ENCODE measurements around the gene PTPRM.

Gene PTPRM

DNA sequence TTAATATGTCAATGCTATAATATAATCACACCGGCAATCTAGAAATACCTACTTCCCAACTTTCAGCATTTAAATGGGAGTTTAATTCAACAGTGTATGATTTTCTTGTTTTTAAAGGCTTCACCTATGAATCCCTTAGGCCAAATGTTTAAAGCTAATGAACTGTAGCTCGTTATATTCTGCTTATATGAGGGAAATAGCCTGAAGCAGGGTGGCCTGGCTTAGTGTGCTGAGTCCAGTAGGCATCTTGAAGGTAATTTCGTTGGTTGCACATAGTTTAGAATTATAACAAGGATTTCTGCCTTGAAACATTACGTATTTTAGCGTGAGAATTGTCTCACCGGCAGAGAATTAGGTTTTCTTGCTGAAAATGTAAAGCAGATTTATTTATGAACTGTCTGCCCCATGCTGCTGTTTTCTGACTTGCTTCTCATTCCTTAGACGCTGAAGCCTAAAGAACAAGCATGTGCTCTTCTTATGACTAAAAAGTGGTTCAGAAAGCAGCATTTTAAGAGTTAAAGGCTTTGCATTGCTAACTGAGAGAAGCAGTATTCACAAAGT is 608.5 kb downstream of the PTPRM start:
- no peak for DNase-seq (ENCODE audit: low read depth)

DNA sequence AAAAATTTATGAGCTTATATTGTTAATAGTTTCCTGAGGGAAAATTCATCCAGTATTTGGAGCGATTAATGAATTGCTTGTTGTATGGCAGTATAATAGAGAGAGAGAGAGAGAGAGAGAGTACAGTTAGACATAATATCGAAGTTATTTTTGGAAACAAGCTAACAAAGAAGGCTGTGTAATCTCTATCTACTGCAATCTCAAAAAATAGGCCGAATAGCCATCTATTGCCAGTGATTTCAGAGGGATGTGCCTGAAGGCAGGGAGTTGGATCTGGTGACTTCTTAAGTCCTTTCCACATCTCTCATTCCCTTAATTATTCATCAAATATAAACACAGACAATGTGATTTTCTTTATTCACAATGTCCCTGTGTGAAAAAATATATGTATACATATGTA is 609.0 kb downstream of the PTPRM start:
- no peak for DNase-seq (ENCODE audit: low read depth)

DNA sequence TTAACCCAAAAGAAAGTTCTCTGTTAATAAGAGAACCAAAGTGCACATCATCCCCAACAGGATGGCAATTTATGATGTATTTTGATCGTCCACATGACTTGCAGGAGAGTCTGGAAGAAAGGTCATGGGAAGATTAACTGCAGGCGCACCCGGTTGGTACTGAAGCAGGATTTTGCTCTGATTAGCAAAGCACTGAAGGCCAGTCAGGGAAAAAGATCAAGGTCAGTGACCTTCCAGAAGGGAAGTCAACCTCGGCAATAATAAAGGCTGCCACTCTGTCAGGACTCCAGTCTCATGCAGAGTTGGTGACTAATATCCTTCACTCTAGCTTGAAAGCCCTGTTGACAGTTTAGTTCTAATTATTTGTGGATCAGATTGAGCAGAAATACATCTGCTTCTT is 609.4 kb downstream of the PTPRM start:
- DNase-seq (ENCODE audit: low read depth) = peak; percentile 19

DNA sequence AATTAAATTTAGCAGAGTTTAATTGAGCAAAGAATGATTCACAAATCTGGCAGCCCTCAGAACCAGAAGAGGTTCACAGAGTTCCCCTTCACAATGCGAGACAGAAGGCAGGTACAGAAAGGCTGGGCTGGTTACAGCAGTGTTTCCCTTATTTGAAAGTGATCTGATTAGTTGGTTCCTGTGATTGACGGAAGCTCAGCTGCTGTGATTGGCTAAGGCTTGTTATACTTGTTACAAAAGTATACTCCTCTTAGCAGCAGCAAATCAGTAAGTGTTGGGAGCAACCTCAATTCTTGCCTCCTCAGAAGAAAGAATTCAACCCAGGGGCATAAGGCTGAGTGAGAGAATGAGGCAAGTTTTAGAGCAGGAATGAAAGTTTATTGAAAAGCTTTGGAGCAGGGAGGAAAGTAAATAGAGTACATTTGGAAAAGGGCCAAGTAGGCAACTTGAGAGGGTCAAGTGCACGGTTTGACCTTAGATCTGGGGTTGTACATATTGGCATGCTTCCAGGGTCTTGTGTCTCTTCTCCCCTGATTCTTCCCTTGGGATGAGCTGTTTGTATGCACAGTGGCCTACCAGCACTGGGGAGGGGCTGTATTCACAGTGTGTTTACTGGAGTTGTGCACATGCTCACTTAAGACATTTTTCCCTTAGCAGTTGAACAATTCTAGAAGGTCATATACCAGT is 610.4 kb downstream of the PTPRM start:
- peak; percentile 46 for DNase-seq (ENCODE audit: low read depth)

DNA sequence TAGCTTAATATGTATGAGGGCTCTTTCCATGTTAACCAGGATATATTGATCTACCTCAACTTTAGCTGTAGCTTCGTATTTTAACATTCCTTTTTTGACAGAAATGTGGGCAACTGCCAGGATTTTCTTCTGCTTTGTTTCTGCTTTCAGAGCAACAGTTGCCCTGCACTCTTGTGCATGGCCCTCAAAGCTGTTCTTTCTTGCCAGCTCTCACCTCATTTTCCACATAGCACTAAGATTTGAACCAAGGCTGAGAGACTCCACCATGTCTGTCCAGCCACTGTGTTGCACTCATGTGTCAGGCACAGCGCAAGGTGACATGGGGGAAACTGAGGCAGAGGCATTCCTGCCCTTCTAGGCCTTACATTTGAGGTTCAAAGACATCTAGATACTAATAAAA is 619.3 kb downstream of the PTPRM start:
- DNase-seq (ENCODE audit: low read depth) = no peak

DNA sequence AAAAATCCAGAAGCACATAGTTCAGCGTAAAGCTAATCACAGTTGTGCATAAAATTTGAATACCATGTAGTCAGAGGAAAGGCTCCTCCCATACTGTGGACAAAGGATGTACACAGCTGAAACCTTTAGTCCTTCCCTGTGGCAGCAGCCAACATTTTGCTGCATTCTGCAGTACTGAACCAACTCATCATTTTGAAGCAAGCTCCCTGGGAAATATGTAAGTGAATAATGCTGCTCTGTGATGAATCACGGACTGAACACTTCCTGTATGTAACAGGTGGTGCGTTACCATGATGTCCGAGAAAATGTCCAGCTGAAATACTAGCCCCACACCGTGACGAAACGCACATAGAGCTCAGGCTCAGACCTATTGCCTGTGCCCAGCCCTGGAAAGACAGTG is 621.1 kb downstream of the PTPRM start:
- DNase-seq (ENCODE audit: low read depth) = peak; percentile 29

DNA sequence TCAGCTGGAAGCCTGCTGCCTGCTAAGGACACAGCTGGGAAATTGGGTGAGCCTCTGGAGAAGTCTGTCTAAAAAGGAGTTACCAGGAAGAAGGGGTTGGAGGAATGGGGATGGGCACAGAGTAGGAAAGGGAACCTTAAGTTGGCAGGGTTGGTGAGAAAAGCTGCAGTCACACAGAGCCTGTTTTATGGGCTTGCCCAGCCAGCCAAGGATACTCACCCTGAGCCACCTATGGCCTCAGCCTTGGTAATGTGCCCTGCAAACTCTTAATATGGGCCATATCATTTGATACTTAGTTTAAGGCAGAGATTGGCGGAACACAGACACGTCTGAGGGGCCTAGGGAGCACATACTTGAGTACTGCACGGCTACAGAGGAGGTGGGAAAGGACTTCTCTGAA is 623.9 kb downstream of the PTPRM start:
- no peak for DNase-seq (ENCODE audit: low read depth)

DNA sequence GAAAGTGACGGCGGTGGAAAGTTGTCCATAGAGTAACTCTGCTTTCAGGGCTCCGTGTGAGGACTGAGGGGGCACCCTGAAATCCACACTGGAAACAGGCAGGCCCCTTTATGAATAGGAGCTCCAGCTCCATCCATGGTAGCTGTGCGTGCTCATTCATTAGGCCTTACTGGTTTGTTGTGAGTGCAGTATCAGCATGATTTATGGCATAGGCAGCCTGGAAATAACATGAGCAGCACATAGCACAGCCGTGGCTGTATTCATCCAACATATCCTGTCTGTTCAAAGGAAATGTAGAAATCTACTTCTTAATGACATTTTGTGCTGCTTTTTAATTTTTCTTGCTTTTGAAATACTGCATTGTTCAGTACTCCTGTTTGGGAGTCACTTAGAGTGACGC is 627.3 kb downstream of the PTPRM start:
- no peak for DNase-seq (ENCODE audit: low read depth)

DNA sequence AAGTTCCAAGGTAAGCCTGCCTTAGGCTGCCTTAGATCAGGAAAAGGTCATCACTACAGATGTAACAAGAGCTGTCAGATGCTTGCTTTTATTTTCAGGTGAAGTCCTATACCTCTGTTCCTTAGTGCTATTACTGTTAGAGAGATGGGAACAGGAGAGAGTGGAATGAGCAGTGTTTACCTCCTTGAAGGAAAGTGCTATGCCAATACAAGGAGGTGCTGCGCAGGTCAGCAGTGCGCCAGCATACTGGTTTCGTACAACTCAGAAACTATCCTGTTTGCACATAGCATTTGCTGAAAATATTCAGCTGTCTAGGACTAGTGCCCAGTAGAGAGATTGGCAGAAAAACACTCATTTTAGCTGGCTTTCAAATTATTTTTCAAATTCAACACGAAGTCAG is 629.1 kb downstream of the PTPRM start:
- DNase-seq (ENCODE audit: low read depth) = no peak

DNA sequence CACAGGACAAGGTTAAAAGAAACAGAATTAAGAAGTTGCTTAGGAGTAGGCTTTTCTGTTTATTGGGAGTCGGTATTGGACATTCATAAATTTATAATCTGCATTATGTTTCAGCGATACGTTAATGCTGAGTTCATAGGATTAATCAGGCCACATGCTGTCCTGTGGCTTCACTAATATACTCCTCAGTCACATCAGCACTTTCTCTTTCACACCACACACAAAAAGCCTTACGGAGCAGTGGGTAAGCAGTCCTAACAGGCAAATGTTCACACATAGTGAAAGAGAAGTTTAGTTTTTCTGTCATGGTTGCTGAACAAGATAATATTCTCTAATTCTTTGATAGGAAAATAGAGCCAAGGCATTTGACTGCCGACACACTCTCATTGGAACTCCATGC is 630.4 kb downstream of the PTPRM start:
- DNase-seq (ENCODE audit: low read depth) = no peak

DNA sequence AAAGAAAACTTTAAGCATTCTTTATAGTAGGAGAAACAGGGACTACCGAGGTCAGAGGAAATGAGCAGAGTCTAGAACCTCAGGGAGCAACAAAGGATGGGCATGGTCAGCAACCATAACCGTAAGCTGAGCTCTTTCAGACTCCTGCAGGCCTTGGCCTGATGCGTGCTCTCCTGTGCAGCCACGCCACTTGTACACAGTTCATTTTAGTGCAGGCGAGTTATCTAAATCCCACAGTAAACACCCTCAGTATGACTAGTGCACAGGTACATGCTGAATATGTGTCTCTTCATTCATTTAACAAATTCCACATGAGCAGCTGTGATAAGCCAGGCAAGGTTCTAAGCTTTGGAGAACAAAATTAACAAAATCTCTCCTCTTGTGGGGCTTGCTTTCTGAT is 640.9 kb downstream of the PTPRM start:
- DNase-seq (ENCODE audit: low read depth) = no peak

DNA sequence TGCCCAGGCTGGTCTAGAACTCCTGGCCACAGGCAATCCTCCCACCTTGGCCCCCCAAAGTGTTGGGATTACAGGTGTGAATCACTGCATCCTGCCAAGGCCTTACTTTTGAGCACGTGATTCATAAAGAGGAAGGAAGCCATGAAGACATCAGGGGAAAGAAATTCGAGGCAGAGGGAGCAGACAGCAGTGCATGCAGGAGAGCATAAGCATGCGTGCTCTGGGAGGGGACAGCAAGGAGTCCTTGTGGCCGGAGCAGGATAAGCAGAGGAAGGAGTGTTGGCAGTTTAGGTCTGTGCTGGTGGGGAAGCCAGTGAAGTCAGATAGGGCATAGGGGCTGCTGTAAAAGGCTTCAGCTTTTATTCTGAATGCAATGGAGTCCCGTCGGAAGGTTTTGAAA is 641.6 kb downstream of the PTPRM start:
- no peak for DNase-seq (ENCODE audit: low read depth)

DNA sequence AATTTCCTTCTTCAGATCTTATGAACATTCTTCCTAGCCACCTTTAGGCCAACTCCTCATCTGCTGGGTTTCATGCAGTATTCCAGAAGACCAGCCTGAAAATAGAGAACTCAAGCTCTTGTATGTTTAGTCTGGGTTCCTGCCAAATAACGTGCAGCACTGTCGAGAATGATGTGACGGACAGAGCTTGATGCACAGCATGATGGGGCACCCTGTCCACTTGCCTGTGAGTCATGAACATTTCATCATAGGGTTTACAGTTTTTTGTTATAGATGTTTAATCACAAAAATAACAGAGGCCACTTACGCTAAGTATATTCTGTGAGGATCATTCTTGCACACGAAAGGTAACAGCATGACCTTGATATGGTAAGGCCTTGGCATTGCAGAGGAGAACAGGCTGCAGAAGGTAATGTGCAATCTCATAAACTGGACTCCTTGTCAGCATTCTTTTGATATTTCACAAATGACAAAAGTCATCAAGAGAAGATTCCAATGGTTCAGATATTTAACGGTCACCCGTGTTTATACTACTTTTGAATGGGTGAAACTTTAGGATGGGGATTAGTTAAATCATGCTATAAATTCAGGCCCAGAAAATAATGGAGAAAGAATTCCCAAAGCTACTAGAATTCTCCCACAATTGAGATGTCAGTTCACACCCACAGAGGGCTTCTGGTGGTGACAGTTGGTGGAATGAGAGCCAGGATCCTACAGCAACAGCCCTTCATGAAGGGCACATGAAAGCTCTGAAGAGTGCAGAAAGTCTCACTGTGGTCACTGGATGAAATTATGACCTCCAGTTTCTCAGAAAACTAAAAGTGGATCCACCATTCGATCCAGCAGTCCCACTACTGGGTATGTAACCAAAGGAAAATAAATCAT is 646.0 kb downstream of the PTPRM start:
- DNase-seq (ENCODE audit: low read depth) = peak; percentile 91

DNA sequence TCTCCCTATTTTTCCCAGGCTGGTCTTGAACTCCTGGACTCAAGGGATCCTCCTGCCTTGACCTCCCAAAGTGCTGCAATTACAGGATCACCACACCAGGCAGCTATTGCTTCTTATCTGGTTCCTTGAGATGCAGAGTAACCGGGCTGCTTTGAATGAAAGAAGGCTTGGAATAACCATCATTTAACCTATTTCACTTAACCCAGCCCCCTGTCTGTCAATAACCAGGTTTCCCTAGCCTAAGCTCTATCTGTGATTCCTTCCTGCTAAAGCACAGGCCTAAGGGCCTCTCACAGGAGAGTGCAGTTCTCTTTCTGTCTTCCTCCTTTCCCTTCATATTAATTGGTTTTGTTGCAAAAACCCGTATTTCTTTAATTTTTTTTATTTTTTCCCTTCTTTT is 648.6 kb downstream of the PTPRM start:
- no peak for DNase-seq (ENCODE audit: low read depth)

DNA sequence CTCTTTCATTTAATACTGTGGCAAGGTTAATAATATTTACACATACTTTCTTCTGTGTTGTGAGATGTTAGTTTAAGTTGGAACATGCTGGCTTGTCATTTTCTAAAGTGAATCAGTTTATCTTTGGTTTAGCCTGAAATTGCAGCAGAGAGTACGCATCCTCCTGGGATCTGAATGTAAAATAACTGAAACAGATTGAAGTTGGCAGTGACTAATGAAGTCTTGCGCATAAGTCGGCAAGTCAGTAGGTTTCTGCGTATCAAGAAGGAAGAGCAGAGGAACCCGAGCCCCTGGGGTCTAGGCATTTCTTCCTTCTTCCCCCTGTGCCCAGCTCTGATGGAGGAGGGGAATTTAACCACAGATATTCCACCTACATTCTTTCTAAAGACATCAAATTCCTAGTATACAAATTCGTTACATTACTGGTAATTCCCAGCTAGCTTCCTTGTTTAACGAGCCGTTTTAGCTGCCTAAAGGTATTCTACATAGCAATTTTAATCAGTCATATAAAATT is 650.0 kb downstream of the PTPRM start:
- no peak for DNase-seq (ENCODE audit: low read depth)

DNA sequence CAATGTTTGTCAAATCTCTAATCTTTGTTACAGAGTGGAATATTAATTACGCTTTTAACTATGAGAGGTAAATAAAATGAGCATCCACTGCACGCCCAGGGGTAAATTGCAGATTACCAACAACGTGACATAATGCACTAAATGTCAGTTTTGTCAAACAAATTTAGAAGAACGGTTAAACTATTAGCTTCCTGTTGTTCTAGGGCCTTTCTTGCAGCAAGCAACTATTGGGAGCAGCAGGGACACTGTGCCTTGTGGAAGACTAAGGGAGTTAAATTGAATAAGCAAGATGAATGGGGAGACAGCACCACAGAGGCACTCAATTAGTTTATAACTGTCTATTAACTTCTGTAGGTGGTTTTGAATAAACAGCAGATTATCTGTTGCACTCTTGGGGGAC is 651.1 kb downstream of the PTPRM start:
- DNase-seq (ENCODE audit: low read depth) = no peak

DNA sequence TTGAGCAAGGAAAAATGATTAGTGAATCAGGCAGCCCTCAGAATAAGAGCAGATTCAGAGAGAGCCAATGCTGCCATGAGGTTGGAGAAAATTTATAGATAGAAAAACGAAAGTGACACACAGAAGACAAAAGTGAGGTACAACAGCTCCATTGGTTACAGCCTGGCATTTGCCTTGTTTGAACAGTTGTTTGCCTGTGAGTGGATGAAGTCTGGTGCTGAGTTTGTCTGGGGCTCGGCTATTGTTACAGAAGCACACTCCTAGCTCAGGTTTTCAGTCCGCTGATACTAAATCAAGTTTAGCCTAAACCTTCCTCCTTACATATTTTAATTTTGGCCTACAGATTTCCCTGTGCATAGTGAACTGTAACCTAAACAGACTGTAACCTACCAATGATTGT is 654.3 kb downstream of the PTPRM start:
- no peak for DNase-seq (ENCODE audit: low read depth)

DNA sequence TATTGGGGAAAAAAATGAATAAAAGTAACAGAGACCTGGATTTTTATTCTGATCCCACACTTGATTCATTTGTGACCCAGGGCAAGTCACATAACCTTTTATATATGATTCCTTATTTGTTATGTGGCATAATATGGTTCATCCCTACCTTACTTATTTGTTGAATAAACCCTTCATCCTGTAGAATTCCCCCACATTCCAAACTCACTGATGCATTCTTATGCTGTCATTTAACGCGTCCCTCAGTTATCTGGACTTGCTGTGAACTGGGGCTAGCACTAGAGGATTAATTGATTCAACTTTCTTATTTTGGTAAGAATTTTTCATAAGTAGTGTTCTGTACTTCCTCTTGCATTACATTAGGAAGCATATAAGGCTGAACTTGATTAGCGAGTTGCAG is 657.5 kb downstream of the PTPRM start:
- DNase-seq (ENCODE audit: low read depth) = no peak

DNA sequence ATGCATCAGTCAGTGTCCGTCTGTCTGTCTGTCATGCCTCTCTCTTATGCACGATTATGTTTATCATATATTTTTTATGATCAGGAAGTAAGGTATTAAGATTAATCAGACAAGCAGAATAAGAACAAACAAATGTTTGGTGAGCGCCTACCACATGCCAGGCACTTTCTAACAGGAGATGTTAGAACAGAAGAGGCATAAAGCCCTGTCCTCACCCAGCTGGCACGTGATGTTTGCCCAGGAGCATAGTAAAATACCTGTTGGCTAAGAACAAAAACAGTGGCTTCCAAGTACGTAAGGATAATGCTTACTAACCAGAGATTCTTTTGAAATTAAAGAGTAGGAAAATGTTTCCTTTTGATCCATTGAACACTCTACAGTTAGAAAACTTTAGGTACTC is 661.9 kb downstream of the PTPRM start:
- DNase-seq (ENCODE audit: low read depth) = no peak

DNA sequence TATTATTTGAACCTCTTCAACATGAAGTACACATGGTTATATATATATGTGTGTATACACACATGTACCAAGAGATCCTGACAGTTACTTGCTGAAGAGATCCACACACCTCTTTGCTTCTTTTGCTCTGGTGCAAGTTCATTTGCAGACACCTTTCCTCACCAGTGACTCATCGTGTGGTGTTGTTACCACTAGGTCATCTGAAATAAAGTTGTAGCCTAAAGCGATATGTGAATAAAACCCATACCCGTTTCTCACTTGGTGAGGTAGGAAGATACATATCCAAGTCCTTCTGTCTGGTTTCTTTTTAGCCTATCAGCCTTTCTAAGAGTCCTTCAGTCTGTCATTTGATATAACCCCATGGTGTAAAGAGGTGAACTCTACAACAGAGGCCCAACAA is 662.7 kb downstream of the PTPRM start:
- DNase-seq (ENCODE audit: low read depth) = no peak

DNA sequence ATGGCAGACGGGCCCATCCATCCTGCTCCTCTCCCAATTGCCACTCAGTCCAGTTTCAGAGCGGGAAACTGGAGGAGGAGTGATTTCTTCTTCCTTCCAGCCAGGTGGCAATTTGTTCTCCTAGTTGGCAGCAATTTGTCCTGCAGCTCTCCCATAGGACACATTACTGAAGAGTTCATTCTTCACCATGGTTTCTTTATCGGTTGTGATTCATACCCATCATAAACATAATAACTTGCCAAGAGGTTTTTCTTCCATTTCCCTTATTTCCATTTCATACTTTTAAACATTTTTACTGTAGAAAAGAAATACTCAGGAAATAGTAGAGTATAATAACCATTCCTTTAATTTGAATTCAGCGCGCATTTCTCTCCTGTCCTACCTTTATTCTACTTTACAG is 664.2 kb downstream of the PTPRM start:
- DNase-seq (ENCODE audit: low read depth) = no peak

DNA sequence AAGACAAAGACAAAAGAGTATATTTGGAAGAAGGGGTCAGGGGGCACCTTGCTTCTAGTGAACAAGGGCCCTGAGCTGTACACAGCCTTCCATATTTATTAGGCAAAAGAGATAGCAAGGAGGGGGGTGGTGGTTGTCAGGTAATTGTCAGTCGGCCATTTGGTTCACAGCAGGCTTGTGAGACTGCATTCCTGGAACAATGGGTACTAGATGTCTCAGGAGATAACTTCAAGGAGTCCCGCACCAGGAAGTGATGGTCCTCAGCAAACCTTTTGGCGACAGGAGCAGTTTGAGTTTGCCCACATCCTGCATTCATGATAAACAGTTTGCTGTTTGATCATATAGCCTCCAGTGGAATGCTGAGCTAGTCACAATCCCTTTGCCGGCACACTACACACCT is 665.7 kb downstream of the PTPRM start:
- DNase-seq (ENCODE audit: low read depth) = no peak

DNA sequence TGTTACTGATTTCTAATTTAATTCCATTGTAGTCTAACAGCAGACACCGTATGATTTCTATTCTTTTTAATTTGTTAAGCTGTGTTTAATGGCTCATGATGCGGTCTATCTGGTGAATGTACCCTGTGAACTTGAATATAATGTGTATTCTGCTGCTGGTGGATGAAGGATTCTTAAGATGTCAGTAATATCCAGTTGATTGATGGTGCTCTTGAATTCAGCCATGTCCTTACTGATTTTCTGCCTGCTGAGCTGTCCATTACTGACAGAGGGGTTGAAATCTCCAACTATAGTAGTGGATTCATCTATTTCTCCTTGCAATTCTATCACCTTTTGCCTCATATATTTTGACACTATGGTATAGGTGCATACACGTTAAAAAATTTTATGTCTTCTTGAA is 668.8 kb downstream of the PTPRM start:
- no peak for DNase-seq (ENCODE audit: low read depth)
